Heart right ventricle (tissue), 16 donors: ENCODE results near the gene WDR54. TPM values are rescaled to one million over a fixed set of nuclear protein-coding genes. Genes with fewer than 3 reads are reported as not detected.
A peak's percentile ranks its signal among the peaks of the same experiment; 100 is the strongest.
"Not testable (repeated sequence)": the region's sequence is repeated elsewhere in the genome, so short reads cannot be mapped to it uniquely, and the experiment has no call there.

Experiments used
- ATAC-seq, 8 donors: fragments of 200-7000 bp; cut with Tn5 transposase; one replicate each; pipeline ENCODE4 v1.9.1; 2020; ENCODE audit warnings: mild to moderate bottlenecking in 8 of 8, moderate library complexity in 8 of 8, moderate number of reproducible peaks in 1 of 8
- DNase-seq, 2 donors: peaks; one replicate each; pipeline ENCODE4 v3.0.0-alpha.2; 2020
- H3K27ac ChIP-seq, 10 donors: fragments of 200-600 bp; sonication (generic) in 2 of 10; one replicate each; pipeline versions ENCODE4 v1.5.0 to v1.8.0; 2020 to 2022; ENCODE audit warnings: mild to moderate bottlenecking in 3 of 10
- H3K27me3 ChIP-seq, 7 donors: fragments of 200-600 bp; one replicate each; pipeline ENCODE4 v1.8.0; 2021 to 2022; ENCODE audit warnings: mild to moderate bottlenecking in 2 of 7
- H3K36me3 ChIP-seq, 9 donors: fragments of 200-600 bp; sonication (generic) in 1 of 9; one replicate each; pipeline versions ENCODE4 v1.5.0 to v1.8.0; 2020 to 2022; ENCODE audit warnings: mild to moderate bottlenecking in 2 of 9
- H3K4me1 ChIP-seq, 9 donors: fragments of 200-600 bp; sonication (generic) in 1 of 9; one replicate each; pipeline versions ENCODE4 v1.5.0 to v1.8.0; 2020 to 2022; ENCODE audit warnings: mild to moderate bottlenecking in 4 of 9
- H3K4me3 ChIP-seq, 10 donors: fragments of 200-600 bp; sonication (generic) in 2 of 10; one replicate each; pipeline versions ENCODE4 v1.5.0 to v1.8.0; 2020 to 2022; ENCODE audit warnings: mild to moderate bottlenecking in 7 of 10, moderate library complexity in 2 of 10
- H3K9me3 ChIP-seq, 11 donors: fragments of 200-600 bp in 10 of 11; sonication (generic) in 2 of 11; one replicate each; pipeline versions ENCODE4 v1.5.0 to v1.8.0; 2013 to 2022; ENCODE audit warnings: mild to moderate bottlenecking in 2 of 11, control low read depth in 1 of 11, moderate library complexity in 1 of 11
- WGBS, 2 donors: extraction: QIAGEN DNeasy Blood & Tissue Kit; methylation state at CpG; one replicate each; pipeline ENCODE4 v1.1.7; 2013; ENCODE audit warnings: inconsistent platforms in 1 of 2; 5-methylcytosine and 5-hydroxymethylcytosine counted together
- intact Hi-C, 10 donors: fragments of 100-400 bp; cut with DNase I; formaldehyde crosslinking; loops; one replicate each; pipeline versions ENCODE4 v1.11.1 to v1.14.2; 2022
- polyA plus RNA-seq, 2 donors: library from polyadenylated mRNA; stranded (reverse); fragments of 200-250 nt; gene quantifications; one replicate each; pipeline ENCODE4 v1.2.3, GENCODE V29; 2013
- total RNA-seq, 10 donors: library from RNA; stranded (reverse); fragmentation: NEBNext Ultra II Directional in 3 of 10; extraction: Animal tissue kit (Norgen Biotek cat#: 25700) in 3 of 10; gene quantifications; one replicate each; pipeline versions ENCODE4 v1.2.1 to v1.2.4, GENCODE V29; 2021 to 2023
- TF ChIP-seq, protein P1 (sequence below), 9 donors: fragments of 200-600 bp; sonication (generic) in 2 of 9; IDR thresholded peaks; one replicate each; pipeline versions ENCODE4 v1.5.0 to v1.8.0; 2021 to 2022; ENCODE audit warnings: antibody characterized with exemption in 9 of 9, mild to moderate bottlenecking in 5 of 9, moderate library complexity in 1 of 9
- donor health status: Arrhythmogenic right ventricular cardiomyopathy.
- donor health status: ischemic (EF 13 %, LVEDD 7.1; RV severe dilation, severe dysfunction).
- donor health status: healthy with polysubstance abuse.
- donor health status: DM: no; HTN: yes; CAD: no.
- donor health status: DM: no; HTN: no; CAD: no.
- donor health status: ischemic (EF 25% LVEDD 6.9; RV normal size, moderate dysfunction).
- donor health status: ischemic (EF 25% LVEDD 5.7; RV mildly dilated, moderate dysfunction).
- donor health status: healthy.
- donor health status: DM: yes; HTN: yes; CAD: no.
- donor health status: Ischemic cardiomyopathy.
- donor health status: ischemic (EF 35%, LVEDD 5.7; RV mildly dilated, moderate dysfunction).
- donor health status: nonischemic (EF 11% LVEDD 7.7; RV severe dilation, severe dysfunction).
- donor health status: DM: yes; HTN: yes; CAD: no.
- donor health status: PGD.
- donor health status: ischemic (EF 29% LVEDD 5.4; RV normal size, mild dysfunction).
- donor health status: nonischemic (EF 23%, LVEDD 6.1; RV moderate dilation, normal function).

The WDR54 gene
- total and polyA plus RNA-seq, 12 donors, result 1.1 to 8.7 (median 2.7) TPM

DNA sequence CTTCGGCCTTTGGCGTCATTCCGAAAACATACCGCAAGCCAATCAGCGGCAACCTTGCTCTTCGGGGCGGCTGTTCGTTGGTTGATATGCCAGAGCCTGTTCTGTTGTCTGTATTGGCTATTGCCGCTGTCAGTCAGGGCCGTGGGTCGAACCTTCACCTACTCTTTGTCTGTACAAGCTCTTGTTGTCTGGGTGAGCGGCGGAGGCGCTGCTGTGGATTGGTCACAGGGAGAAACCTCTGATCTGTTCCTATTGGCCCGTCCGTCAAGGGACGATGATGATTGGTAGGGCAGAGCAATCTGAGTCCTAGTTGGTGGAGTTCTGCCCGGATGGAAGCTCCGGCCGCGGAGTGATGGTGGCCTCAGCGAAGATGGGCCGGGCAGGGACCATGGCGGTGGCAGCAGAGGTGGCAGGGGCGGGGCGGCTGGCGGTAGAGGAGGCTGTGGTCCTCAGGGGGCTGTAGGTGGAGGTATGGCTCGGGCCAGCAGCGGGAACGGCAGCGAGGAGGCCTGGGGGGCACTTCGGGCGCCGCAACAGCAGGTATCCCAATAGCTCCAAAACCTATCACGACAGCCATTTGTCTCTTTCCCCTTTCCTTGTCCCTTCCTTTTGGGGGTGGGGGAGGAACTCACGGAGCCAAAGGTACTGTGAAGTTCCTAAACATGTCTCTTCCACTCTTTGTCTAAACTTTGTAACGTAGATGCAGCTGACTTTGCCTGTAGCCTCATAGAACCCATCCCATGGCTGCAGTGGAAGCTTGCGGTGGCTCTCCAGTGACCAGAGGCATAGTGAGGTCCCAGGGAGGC lies 36.8 kb downstream of the WDR54 start, which contains the start of gene WBP1:
TSS of gene WBP1 (plus strand) at position 307 of the 806 bp plus-strand sequence. CDS start at position 472, 165 bp downstream.
- TF ChIP-seq, protein P1, sequence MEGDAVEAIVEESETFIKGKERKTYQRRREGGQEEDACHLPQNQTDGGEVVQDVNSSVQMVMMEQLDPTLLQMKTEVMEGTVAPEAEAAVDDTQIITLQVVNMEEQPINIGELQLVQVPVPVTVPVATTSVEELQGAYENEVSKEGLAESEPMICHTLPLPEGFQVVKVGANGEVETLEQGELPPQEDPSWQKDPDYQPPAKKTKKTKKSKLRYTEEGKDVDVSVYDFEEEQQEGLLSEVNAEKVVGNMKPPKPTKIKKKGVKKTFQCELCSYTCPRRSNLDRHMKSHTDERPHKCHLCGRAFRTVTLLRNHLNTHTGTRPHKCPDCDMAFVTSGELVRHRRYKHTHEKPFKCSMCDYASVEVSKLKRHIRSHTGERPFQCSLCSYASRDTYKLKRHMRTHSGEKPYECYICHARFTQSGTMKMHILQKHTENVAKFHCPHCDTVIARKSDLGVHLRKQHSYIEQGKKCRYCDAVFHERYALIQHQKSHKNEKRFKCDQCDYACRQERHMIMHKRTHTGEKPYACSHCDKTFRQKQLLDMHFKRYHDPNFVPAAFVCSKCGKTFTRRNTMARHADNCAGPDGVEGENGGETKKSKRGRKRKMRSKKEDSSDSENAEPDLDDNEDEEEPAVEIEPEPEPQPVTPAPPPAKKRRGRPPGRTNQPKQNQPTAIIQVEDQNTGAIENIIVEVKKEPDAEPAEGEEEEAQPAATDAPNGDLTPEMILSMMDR (IDR thresholded peaks at IDR 0.05), result no peak
- 1 to 2% methylated on average over 33 to 37 of the region's 38 CpGs for WGBS, 2 donors
- peak; percentile 98 to 100 for DNase-seq
- Histone ChIP-seq H3K9me3 (no peaks in the 10 kb centered on the region), H3K27me3 (no peaks in the 10 kb centered on the region), H3K4me3 (peak within 1 kb of the TSS; percentile 57 to 90 (median 80)), H3K27ac (peak within 1 kb of the TSS; percentile 88 to 98 (median 96)), H3K36me3 (peaks cover 0 to 35% (median 6%) of the 10 kb centered on the region in 9 donors), H3K4me1 (peaks cover 14 to 42% (median 36%) of the 10 kb centered on the region in 9 donors)
- intact Hi-C loops, result loop anchor here in 2 of 10 donors (1.0 kb wide), 2 partner anchors 14 to 49 kb away; partner anchors contain the start of genes MRPL53 (in 1 of the 2) and PCGF1 (in 1 of the 2)
- ATAC-seq, result peak; percentile 92 to 95 (median 94)

DNA sequence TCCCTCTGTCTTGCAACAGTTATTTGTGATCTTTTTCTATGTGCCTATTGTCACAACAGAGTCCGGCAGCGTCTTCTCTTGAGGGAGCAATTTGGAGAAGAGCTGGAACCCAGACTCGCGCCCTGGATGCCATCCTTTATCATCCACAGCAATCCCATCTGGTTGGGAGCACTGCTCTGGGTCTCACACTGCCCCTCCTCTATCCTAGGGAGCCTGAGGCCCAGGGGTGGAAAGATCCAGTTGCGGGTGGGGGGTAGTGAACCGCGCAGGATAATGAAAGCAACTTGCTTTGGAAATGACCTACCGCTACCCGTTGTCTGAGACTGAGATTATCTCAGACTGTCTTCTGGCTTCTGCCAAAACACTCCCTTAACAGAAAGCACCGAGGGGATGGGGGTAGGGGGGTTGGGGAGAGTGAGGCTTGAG lies 37.4 kb downstream of the WDR54 start:
- intact Hi-C loops, result loop anchor here in 2 of 10 donors (1.0 kb wide), 2 partner anchors 13 to 48 kb away; partner anchors contain the start of genes MRPL53 (in 1 of the 2) and PCGF1 (in 1 of the 2)
- 2 to 3% methylated on average over 10 of the region's 10 CpGs for WGBS, 2 donors
- Histone ChIP-seq H3K4me3 (peak overlapping the region; percentile 50 to 90 (median 79)), H3K27ac (peak overlapping the region in 9 of 10 donors; percentile 73 to 98 (median 79)), H3K9me3 (no peaks in the 10 kb centered on the region), H3K27me3 (no peaks in the 10 kb centered on the region), H3K36me3 (peaks cover 0 to 35% (median 6%) of the 10 kb centered on the region in 9 donors), H3K4me1 (peaks cover 14 to 48% (median 39%) of the 10 kb centered on the region in 9 donors)
- TF ChIP-seq, protein P1 (IDR thresholded peaks at IDR 0.05), result no peak
- no peak for ATAC-seq
- no peak for DNase-seq

DNA sequence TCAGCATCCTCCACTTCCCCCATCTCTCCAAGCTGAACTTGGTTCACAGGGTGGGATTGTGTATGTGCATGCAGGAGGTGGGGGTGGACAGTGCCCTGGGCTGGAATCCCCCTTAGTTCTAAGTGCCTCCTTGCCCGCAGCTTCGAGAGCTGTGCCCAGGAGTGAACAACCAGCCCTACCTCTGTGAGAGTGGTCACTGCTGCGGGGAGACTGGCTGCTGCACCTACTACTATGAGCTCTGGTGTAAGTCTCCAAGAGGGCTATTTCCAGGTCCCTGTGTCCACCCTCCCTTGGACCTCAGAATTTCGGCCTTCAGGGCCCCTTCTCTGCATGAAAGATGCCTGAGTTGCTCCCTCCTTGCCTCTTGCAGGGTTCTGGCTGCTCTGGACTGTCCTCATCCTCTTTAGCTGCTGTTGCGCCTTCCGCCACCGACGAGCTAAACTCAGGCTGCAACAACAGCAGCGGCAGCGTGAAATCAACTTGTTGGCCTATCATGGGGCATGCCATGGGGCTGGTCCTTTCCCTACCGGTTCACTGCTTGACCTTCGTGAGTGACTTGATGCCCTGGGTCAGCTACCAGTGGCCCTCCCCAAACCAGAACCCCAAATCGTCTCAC lies 38.1 kb downstream of the WDR54 start:
- H3K27me3 ChIP-seq, intact Hi-C loops, ATAC-seq, H3K9me3 ChIP-seq, DNase-seq: not testable (repeated sequence)
- Histone ChIP-seq H3K4me1 (peaks cover 14 to 50% (median 43%) of the 10 kb centered on the region in 9 donors), H3K36me3 (peaks cover 0 to 35% (median 6%) of the 10 kb centered on the region in 9 donors), H3K4me3 (peak overlapping the region in 4 of 10 donors; percentile 65 to 90 (median 82)), H3K27ac (peak overlapping the region in 1 of 10 donors; percentile 95)
- 80 to 82% methylated on average over 13 of the region's 13 CpGs for WGBS, 2 donors

DNA sequence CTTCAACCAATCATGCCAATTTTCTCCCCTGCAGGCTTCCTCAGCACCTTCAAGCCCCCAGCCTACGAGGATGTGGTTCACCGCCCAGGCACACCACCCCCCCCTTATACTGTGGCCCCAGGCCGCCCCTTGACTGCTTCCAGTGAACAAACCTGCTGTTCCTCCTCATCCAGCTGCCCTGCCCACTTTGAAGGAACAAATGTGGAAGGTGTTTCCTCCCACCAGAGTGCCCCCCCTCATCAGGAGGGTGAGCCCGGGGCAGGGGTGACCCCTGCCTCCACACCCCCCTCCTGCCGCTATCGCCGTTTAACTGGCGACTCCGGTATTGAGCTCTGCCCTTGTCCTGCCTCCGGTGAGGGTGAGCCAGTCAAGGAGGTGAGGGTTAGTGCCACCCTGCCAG lies 38.7 kb downstream of the WDR54 start:
- H3K27ac ChIP-seq, H3K9me3 ChIP-seq, H3K27me3 ChIP-seq, DNase-seq, ATAC-seq, H3K4me3 ChIP-seq, intact Hi-C loops: not testable (repeated sequence)
- Histone ChIP-seq H3K36me3 (peaks cover 0 to 35% (median 6%) of the 10 kb centered on the region in 9 donors), H3K4me1 (peaks cover 13 to 51% (median 44%) of the 10 kb centered on the region in 9 donors)
- WGBS, 2 donors, result 85 to 88% methylated on average over 9 to 10 of the region's 10 CpGs
